ENCODE measurements around the gene TBC1D2B.
A peak's percentile ranks its signal among the peaks of the same experiment; 100 is the strongest.

The TBC1D2B gene

GRCh38 chr15:78077053-78077870 lies at the start of gene TBC1D2B:
Gene TBC1D2B (minus strand): TSS chr15:78077711. CDS start chr15:78077652, 59 bp downstream.
- DNase-seq = no peak

GRCh38 chr15:78125267-78125666 lies 47.8 kb upstream of the TBC1D2B start:
- no peak for DNase-seq

- no peak for DNase-seq
These were observed 43.0 kb upstream of the TBC1D2B start for GRCh38 chr15:78120523-78120922.

- DNase-seq = no peak
These were observed 35.0 kb upstream of the TBC1D2B start for GRCh38 chr15:78112551-78112950.

- no peak for DNase-seq
These were observed 34.3 kb upstream of the TBC1D2B start for GRCh38 chr15:78111788-78112187.

- no peak for DNase-seq
These were observed 33.5 kb upstream of the TBC1D2B start for GRCh38 chr15:78110916-78111475.

- DNase-seq = no peak
These were observed 32.6 kb upstream of the TBC1D2B start for GRCh38 chr15:78110096-78110495.

GRCh38 chr15:78109156-78109555 lies 31.6 kb upstream of the TBC1D2B start:
- no peak for DNase-seq

- peak; percentile 83 for DNase-seq
These were observed 31.0 kb upstream of the TBC1D2B start for GRCh38 chr15:78108300-78109084.

GRCh38 chr15:78107471-78107870 lies 30.0 kb upstream of the TBC1D2B start:
- DNase-seq = no peak

GRCh38 chr15:78105476-78106241 lies 28.1 kb upstream of the TBC1D2B start:
- no peak for DNase-seq

GRCh38 chr15:78104566-78105475 lies 27.3 kb upstream of the TBC1D2B start:
- no peak for DNase-seq

GRCh38 chr15:78104119-78104479 lies 26.6 kb upstream of the TBC1D2B start:
- no peak for DNase-seq

- no peak for DNase-seq
These were observed 26.1 kb upstream of the TBC1D2B start for GRCh38 chr15:78103406-78104118.

- no peak for DNase-seq
These were observed 25.2 kb upstream of the TBC1D2B start for GRCh38 chr15:78102741-78103140.

- no peak for DNase-seq
These were observed 24.7 kb upstream of the TBC1D2B start for GRCh38 chr15:78102211-78102610.

- DNase-seq = no peak
These were observed 24.1 kb upstream of the TBC1D2B start for GRCh38 chr15:78101423-78102105.

- DNase-seq = no peak
These were observed 23.4 kb upstream of the TBC1D2B start for GRCh38 chr15:78100886-78101285.

- DNase-seq = no peak
These were observed 20.7 kb upstream of the TBC1D2B start for GRCh38 chr15:78098131-78098755.

GRCh38 chr15:78097667-78098066 lies 20.2 kb upstream of the TBC1D2B start:
- no peak for DNase-seq
